ENCODE data around the gene RTL10. TPM values are rescaled to one million over a fixed set of nuclear protein-coding genes. Genes with fewer than 3 reads are reported as not detected.
A peak's percentile ranks its signal among the peaks of the same experiment; 100 is the strongest.

RTL10 gene
- total RNA-seq, 1 donor from 2014 or later = 27.2 TPM

DNA sequence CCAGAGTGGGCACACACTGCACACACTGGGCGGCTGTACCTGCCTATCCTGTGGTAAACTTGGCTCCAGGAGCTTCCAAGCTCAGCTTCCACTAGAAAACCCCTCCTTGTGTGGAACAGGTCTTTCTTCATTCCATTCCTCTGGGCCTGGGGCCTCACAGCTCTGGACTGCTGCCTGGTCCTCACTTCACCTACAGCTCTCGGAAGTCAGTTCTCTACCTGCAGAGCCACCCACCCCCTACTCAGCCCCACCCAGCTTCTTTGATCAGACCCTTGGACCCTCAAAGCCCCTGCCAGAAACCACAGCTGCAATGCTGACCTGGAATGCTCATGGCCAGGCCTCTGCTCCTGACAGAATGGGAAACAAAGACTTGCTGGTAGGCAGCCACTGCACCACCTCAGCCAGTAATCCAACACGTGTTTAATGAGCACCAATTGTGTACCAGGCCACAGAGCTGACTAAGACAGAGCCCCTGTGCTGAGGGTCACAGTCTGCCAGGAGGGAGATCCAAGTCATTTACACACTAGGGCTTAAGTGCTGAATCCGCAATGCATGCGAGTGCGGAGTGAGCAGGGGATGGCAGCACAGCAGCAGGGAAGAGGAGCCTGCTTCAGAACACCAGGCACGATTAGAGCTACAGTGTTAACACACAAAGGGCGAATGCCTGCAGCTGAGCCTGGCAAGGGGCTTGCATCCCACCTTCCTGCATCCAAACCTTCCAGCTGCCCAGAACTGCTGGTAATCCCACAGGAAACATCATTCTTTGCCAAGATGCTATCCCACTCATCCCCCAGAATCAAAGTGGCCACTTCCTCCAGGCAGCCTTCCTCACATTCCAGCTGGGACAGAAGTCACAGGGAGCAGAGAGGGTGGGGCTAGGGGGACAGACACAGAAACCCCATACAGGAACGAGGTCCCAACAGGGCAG, 4.6 kb downstream of the RTL10 start:
- H3K4me1 Mint-ChIP-seq (ENCODE audit: low read depth) = peaks cover 33% of the 10 kb centered on the region
- peak overlapping the region; percentile 15 for H3K4me3 Mint-ChIP-seq (ENCODE audit: low read depth)
- peak overlapping the region; percentile 94 for H3K27ac Mint-ChIP-seq
- no peaks in the 10 kb centered on the region for H3K9me3 Mint-ChIP-seq (ENCODE audit: low read depth)
- H3K27me3 Mint-ChIP-seq = no peaks in the 10 kb centered on the region
- peaks cover 13% of the 10 kb centered on the region for H3K36me3 Mint-ChIP-seq (ENCODE audit: insufficient read depth)
- TF ChIP-seq, protein P1, sequence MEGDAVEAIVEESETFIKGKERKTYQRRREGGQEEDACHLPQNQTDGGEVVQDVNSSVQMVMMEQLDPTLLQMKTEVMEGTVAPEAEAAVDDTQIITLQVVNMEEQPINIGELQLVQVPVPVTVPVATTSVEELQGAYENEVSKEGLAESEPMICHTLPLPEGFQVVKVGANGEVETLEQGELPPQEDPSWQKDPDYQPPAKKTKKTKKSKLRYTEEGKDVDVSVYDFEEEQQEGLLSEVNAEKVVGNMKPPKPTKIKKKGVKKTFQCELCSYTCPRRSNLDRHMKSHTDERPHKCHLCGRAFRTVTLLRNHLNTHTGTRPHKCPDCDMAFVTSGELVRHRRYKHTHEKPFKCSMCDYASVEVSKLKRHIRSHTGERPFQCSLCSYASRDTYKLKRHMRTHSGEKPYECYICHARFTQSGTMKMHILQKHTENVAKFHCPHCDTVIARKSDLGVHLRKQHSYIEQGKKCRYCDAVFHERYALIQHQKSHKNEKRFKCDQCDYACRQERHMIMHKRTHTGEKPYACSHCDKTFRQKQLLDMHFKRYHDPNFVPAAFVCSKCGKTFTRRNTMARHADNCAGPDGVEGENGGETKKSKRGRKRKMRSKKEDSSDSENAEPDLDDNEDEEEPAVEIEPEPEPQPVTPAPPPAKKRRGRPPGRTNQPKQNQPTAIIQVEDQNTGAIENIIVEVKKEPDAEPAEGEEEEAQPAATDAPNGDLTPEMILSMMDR (IDR thresholded peaks at IDR 0.05; ENCODE audit: unreplicated experiment) = no peak
- no peak for DNase-seq (ENCODE audit: low spot score, unreplicated experiment)

DNA sequence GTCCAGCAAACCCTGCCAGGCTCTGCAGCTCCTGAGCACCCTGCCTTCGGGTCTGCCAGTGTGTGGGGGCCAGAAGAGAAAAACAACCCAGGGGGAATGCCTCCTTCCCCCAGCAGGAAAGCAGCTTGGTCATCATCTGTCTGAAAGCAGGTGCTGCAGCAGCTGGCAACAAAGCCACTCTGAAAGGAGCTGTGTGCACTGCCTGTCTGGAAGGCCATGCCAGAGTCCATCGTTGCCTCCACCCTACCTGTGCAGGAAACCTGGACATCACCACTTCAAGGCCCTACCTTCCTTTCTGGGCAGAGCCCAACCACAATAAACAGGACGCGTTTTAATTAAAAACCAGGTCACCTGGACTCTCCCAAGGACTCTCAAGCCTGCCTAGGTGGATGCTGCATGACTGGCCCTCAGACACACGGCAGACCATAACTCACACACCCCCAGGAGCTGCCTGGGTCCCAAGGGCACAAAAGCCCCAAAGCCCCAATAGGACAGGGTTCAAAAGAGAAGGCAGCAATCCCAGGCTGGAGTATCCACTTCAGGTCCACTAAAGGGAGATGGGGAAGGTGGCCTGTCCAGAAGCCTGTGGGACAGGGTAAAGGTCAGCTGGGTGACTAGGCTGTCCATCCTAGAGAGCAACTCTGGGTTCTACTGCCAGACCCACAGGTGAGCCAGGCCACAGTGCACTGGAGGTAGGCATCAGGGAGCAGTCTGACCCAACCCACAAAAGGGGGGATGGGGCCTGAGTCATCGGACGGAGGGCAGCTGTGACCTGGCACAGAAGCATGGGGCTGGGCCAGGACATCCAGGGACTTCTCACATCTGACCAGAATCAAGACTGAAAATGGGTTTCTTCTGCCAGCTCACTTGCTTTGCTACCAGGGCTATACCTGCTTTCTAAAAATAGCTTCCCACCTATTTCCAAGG, 6.1 kb downstream of the RTL10 start:
- no peaks in the 10 kb centered on the region for H3K27me3 Mint-ChIP-seq
- peaks cover 27% of the 10 kb centered on the region for H3K4me1 Mint-ChIP-seq (ENCODE audit: low read depth)
- H3K36me3 Mint-ChIP-seq (ENCODE audit: insufficient read depth) = peaks cover 13% of the 10 kb centered on the region
- H3K9me3 Mint-ChIP-seq (ENCODE audit: low read depth) = no peaks in the 10 kb centered on the region
- no peak for DNase-seq (ENCODE audit: low spot score, unreplicated experiment)
- H3K4me3 Mint-ChIP-seq (ENCODE audit: low read depth) = no peak overlapping the region
- TF ChIP-seq, protein P1 (IDR thresholded peaks at IDR 0.05; ENCODE audit: unreplicated experiment) = no peak
- no peak overlapping the region for H3K27ac Mint-ChIP-seq

DNA sequence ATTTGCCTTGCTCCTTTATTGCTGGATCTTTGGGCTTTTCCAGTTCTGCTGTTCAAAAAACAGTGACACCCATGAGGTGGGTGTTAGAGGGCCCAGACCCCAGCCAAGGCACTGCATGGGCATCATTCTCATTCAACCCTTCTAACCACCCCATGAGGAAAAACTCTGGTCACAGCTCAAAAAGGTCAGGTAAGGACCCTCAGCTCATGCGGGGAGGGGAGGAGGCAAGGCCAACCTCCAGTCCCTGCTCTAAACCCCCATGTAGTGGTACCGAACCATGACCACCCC, 7.4 kb downstream of the RTL10 start:
- H3K27ac Mint-ChIP-seq = no peak overlapping the region
- peaks cover 10% of the 10 kb centered on the region for H3K36me3 Mint-ChIP-seq (ENCODE audit: insufficient read depth)
- no peak for DNase-seq (ENCODE audit: low spot score, unreplicated experiment)
- TF ChIP-seq, protein P1 (IDR thresholded peaks at IDR 0.05; ENCODE audit: unreplicated experiment) = no peak
- H3K27me3 Mint-ChIP-seq = no peaks in the 10 kb centered on the region
- H3K9me3 Mint-ChIP-seq (ENCODE audit: low read depth) = no peaks in the 10 kb centered on the region
- H3K4me3 Mint-ChIP-seq (ENCODE audit: low read depth) = no peak overlapping the region
- peaks cover 19% of the 10 kb centered on the region for H3K4me1 Mint-ChIP-seq (ENCODE audit: low read depth)

DNA sequence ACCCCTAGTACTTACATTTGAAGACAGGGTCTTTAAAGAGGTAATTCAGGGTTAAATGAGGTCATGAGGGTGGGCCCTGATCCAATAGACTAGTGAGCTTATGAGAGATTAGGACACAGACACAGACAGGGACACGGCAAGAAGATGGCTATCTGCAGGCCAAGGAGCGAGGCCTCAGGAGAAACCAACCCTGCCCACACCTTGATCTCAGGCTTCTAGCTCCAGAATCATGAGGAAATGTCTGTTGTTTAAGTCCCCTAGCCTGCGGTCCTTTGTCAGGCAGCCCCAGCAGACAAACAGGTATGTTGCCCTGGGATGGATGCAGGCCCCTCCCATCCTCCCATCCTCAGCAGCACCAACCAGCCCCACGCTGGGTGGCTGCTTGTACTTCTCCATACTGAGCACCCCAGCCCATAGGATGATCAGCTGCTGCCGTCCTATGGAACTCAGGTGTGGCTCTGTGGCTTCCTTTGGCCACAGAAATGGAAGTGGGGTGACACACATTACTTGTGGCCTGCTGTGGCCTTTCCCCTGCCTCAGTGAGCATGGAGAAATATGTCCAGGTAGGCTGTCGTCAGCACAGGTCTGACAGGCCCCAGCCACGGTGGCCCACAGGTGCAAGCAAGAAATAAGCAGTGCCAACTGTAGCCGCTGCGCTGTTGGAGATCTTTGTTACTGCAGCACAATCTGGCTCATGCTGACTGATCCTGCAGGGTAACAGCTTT, 7.9 kb downstream of the RTL10 start:
- H3K4me3 Mint-ChIP-seq (ENCODE audit: low read depth) = no peak overlapping the region

More for the DNA sequence above, 7.9 kb downstream of the RTL10 start:
- TF ChIP-seq, protein P1 (IDR thresholded peaks at IDR 0.05; ENCODE audit: unreplicated experiment) = no peak
- no peak for DNase-seq (ENCODE audit: low spot score, unreplicated experiment)
- H3K9me3 Mint-ChIP-seq (ENCODE audit: low read depth) = no peaks in the 10 kb centered on the region
- H3K27ac Mint-ChIP-seq = no peak overlapping the region
- H3K4me1 Mint-ChIP-seq (ENCODE audit: low read depth) = peaks cover 18% of the 10 kb centered on the region
- peaks cover 9% of the 10 kb centered on the region for H3K36me3 Mint-ChIP-seq (ENCODE audit: insufficient read depth)
- H3K27me3 Mint-ChIP-seq = no peaks in the 10 kb centered on the region
